Measurements from ENCODE around the gene THAP7.

THAP7 gene

DNA sequence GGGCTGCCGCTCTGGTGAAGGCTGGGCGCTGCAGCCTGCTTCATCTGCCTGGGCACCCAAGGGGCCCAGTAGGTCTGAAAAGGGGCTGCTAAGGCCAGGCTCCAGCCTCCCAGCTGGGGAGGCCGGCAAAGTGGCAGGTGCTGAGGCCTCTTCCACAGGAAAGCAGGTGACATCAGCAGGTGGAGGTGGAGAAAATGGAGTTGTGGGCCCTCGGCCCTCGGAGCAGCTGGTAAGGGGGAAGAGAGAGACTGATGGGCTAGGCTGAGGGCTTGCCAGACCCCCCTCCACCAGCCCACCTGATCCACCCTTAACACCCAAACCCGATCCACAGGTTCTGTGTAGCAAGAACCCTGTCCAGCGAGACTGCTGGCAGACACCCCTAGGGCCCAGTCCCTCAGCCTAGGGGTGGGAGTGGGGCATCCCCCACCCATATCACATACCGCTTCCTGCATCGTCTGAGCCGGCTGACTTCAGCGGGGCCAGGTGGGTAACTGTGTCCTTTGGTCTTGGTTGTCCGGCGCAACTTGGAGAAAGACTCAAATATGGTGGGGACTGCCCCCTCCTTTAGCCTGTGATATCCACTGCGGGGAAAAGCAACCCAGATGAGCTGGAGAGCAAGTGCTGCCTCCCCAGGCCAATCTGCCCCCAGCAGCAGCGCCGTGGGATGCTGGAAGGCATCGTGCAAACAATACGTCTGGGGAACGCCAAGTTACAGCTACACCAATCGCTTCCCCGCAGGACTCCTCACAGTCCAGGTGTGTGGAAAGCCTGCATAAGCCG lies 1.5 kb downstream of the THAP7 start:
- TF ChIP-seq EZH2phosphoT487 (IDR thresholded peaks at IDR 0.05; ENCODE audit: low read depth): no peak
- TF ChIP-seq, protein P1, sequence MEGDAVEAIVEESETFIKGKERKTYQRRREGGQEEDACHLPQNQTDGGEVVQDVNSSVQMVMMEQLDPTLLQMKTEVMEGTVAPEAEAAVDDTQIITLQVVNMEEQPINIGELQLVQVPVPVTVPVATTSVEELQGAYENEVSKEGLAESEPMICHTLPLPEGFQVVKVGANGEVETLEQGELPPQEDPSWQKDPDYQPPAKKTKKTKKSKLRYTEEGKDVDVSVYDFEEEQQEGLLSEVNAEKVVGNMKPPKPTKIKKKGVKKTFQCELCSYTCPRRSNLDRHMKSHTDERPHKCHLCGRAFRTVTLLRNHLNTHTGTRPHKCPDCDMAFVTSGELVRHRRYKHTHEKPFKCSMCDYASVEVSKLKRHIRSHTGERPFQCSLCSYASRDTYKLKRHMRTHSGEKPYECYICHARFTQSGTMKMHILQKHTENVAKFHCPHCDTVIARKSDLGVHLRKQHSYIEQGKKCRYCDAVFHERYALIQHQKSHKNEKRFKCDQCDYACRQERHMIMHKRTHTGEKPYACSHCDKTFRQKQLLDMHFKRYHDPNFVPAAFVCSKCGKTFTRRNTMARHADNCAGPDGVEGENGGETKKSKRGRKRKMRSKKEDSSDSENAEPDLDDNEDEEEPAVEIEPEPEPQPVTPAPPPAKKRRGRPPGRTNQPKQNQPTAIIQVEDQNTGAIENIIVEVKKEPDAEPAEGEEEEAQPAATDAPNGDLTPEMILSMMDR (IDR thresholded peaks at IDR 0.05; ENCODE audit: low read depth, low read length): no peak
- 0 out of 2 replicates have a peak, but pooled peaks cover 3% of the 10 kb centered on the region for H4K20me1 ChIP-seq (ENCODE audit: insufficient read depth, low read length)
- peaks cover 42% of the 10 kb centered on the region for H3K36me3 ChIP-seq (replicated peaks; ENCODE audit: low read depth, low read length)
- no peak overlapping the region for H3K27ac ChIP-seq (ENCODE audit: low read length)
- H3K79me2 ChIP-seq (ENCODE audit: low read length): peaks cover 35% of the 10 kb centered on the region
- peak overlapping the region; percentile 91 for H3K4me3 ChIP-seq (ENCODE audit: low read length)
- H3K27me3 ChIP-seq (ENCODE audit: low read depth, low read length): no peaks in the 10 kb centered on the region
- peak overlapping the region; percentile 98 for H3K9ac ChIP-seq (ENCODE audit: low read length)
- peak overlapping the region; percentile 75 for H3K4me2 ChIP-seq (ENCODE audit: low read length)
- peaks cover 18% of the 10 kb centered on the region for H3K4me1 ChIP-seq (ENCODE audit: low read length)
- no peaks in the 10 kb centered on the region for H3K9me3 ChIP-seq (ENCODE audit: insufficient read depth, low read length)
- no peak overlapping the region for H2AFZ ChIP-seq (ENCODE audit: low read depth, low read length)

DNA sequence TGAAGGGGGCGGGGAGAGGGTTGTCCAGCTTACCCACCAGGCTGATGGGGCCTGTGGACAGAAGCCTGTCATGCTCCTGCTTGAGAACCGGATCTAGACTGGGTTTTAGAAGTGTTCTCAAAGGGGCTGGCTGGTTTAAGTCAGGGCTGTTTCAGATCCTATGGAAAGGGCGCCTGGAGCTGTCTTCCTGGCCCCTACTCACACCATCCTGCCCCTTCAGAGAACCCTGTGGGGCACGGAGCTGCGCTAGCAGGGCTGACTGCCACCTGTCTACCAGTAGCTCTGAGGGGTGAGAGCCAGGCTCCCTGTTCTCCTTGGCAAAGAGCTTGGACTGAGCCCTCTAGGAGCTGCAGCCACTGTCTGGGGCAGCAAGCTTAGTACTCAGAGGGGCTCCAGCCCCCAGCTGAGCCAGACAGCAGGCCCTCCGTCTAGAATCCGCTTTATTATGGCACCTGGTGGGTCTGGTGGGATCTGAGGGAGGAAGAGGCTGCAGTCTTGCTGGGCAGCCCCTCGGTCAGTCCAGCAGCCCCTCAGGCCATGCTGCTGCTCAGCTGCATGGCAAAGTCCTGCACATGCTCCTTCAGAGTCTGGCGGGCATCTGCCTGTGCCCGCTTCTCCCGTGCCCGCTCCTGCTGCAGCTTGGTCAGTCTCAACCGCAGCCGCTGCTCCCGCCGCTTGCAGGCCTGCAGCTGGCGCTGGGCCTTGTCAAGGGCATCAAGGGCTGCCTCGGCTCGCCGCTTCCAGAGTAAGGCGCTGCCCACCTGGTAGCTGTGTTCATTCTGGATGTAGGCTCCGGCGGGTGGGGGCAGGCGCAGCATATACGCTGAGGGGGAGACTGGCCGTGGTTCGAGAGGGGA lies 2.3 kb downstream of the THAP7 start:
- no peaks in the 10 kb centered on the region for H3K9me3 ChIP-seq (ENCODE audit: insufficient read depth, low read length)
- H3K27me3 ChIP-seq (ENCODE audit: low read depth, low read length): no peaks in the 10 kb centered on the region
- 0 out of 2 replicates have a peak overlapping the region, but pooled peaks have one; percentile 75 for H3K4me2 ChIP-seq (ENCODE audit: low read length)
- H3K4me3 ChIP-seq (ENCODE audit: low read length): no peak overlapping the region
- TF ChIP-seq, protein P1 (IDR thresholded peaks at IDR 0.05; ENCODE audit: low read depth, low read length): no peak
- no peak for TF ChIP-seq EZH2phosphoT487 (IDR thresholded peaks at IDR 0.05; ENCODE audit: low read depth)
- no peak overlapping the region for H3K9ac ChIP-seq (ENCODE audit: low read length)
- H3K36me3 ChIP-seq (replicated peaks; ENCODE audit: low read depth, low read length): peaks cover 42% of the 10 kb centered on the region
- H3K27ac ChIP-seq (ENCODE audit: low read length): no peak overlapping the region
- no peak overlapping the region for H2AFZ ChIP-seq (ENCODE audit: low read depth, low read length)
- H4K20me1 ChIP-seq (ENCODE audit: insufficient read depth, low read length): 0 out of 2 replicates have a peak, but pooled peaks cover 3% of the 10 kb centered on the region
- peaks cover 35% of the 10 kb centered on the region for H3K79me2 ChIP-seq (ENCODE audit: low read length)
- H3K4me1 ChIP-seq (ENCODE audit: low read length): peaks cover 18% of the 10 kb centered on the region

DNA sequence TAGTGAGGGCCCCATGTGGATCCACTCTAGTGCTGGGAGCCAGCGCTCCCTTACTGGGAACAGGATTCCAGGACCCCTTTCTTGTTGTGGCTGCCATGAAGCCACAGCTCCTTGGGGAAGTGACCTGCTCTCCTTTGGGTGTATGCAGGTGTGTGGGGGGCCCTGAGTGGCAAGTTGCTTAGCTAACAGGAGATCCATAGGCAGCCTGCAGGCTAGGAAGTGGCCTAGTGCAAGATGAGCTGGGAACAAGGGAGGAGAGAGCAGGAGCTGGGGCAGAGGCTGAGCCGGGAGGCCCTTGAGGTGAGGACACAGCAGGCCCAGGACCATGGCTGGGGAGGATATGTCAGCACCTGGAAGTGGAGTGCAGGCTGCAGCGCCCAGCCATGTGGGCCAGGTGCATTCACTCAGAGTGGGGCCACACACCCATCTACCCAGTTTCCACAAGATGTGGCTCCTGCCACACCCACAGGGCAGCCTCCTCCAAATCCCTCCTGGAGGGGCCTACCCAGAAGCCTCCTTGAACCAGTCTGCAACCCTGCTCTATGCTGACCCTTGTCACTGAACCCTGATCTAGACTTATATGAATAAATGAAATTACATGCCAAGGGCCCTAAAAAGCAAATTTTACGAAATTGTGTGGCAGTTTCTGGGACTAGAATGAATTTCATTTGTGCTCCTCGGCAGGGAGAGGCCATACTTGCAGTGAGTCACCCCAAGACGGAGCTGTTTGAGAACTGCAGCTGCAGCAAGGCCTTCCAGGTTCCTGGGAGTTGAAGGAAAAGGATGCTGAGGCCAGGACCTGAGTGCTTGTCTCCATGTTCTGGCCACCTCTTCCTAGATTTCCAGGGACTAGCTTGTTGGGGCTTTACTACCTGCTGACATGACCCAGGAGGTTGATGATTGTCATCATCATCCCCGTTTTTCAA lies 3.2 kb downstream of the THAP7 start:
- H4K20me1 ChIP-seq (ENCODE audit: insufficient read depth, low read length): 0 out of 2 replicates have a peak, but pooled peaks cover 3% of the 10 kb centered on the region
- H3K36me3 ChIP-seq (replicated peaks; ENCODE audit: low read depth, low read length): peaks cover 42% of the 10 kb centered on the region
- no peaks in the 10 kb centered on the region for H3K9me3 ChIP-seq (ENCODE audit: insufficient read depth, low read length)
- no peak overlapping the region for H3K27ac ChIP-seq (ENCODE audit: low read length)
- no peak overlapping the region for H3K4me3 ChIP-seq (ENCODE audit: low read length)
- TF ChIP-seq, protein P1 (IDR thresholded peaks at IDR 0.05; ENCODE audit: low read depth, low read length): no peak
- TF ChIP-seq EZH2phosphoT487 (IDR thresholded peaks at IDR 0.05; ENCODE audit: low read depth): no peak
- peaks cover 18% of the 10 kb centered on the region for H3K4me1 ChIP-seq (ENCODE audit: low read length)
- no peak overlapping the region for H3K9ac ChIP-seq (ENCODE audit: low read length)
- no peak overlapping the region for H3K4me2 ChIP-seq (ENCODE audit: low read length)
- peaks cover 32% of the 10 kb centered on the region for H3K79me2 ChIP-seq (ENCODE audit: low read length)
- no peak overlapping the region for H2AFZ ChIP-seq (ENCODE audit: low read depth, low read length)
- no peaks in the 10 kb centered on the region for H3K27me3 ChIP-seq (ENCODE audit: low read depth, low read length)
